AG09319 (cell line): Measurements from ENCODE around the gene TMEM201.

Source experiments
- DNase-seq: peaks from one replicate; pipeline ENCODE4 v3.0.0-alpha.2; 2010; ENCODE audit warnings: low read depth; ENCODE audit errors: extremely low read depth
- TF ChIP-seq, protein P1 (sequence below): IDR thresholded peaks from 2 replicates; pipeline ENCODE4 v1.5.1; 2011; ENCODE audit warnings: low read depth, mild to moderate bottlenecking, inconsistent platforms, low read length, moderate library complexity

The TMEM201 gene

DNA sequence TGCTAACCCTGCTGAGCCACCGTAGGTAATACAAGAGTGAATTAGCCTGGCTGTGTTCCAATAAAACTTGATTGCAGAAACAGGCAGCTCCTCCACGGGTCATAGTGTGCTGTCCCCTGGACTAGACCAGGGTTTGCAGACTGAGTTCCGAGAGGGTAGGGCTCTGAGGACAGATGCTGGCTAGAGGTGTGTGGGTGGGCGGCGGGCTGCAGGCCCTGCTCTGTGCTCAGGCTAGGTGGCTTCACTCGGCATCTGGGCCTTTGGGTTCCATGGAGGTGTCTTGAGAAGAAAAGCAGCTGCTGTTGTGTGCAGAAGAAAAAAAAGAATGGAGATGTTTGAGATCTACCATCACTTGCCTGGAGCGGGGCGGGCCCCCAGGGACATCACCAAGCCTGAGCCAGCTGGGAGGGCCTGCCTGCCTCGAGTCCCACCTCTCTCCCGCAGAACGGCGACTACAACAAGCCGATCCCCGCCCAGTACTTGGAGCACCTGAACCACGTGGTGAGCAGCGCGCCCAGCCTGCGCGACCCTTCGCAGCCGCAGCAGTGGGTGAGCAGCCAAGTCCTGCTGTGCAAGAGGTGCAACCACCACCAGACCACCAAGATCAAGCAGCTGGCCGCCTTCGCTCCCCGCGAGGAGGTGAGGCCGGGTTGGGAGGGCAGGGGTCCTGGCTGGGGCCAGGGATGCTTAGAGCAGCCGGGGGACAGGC, 7.9 kb downstream of the TMEM201 start:
- no peak for DNase-seq

DNA sequence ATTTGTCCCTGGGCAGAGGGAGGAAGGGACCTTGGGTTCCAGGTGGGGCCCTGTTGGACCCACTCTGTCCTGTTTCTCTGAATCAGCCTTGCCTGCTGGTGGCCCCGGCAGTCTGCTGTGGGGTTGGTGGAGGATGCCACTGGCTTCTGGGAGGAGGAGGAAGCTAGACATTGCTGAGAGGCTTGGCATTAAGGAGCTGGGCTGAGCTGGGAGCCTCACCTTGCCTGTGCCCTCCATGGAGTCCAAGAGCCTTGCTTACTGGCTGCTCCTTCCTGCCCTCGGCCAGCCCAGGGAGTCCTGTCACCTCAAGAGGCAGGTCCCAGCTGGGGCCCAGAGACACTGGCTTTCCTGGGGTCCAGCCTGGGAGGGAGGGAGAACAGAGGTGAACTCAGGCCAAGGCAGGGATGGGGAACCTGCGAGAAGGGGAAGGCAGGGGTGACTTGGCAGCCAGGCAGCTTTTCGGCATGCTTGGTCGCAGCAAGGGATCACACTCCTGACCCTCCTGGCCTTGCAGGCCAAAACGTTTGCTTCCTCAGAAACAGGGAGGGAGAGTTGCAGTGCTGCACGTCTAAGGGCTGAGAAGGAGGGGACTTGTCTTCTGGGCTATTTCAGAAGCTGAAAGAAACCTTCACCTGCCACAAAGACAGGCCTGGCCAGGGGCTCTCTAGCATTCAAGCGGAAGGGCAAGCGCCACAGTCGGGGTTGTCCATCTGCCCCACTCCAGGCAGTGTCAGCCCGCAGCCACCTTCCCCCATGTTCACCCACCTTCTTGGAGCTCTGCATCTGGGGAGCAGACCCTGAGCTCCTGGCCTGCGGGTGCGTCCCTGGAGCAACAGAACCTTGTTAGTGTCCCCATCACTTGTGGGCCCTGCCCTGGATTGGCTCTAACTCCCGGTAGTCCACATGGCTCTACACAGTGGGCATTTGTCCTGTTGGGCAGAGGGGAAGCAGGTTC, 8.9 kb downstream of the TMEM201 start:
- no peak for DNase-seq

More for the DNA sequence above, 7.9 kb downstream of the TMEM201 start:
- TF ChIP-seq, protein P1, sequence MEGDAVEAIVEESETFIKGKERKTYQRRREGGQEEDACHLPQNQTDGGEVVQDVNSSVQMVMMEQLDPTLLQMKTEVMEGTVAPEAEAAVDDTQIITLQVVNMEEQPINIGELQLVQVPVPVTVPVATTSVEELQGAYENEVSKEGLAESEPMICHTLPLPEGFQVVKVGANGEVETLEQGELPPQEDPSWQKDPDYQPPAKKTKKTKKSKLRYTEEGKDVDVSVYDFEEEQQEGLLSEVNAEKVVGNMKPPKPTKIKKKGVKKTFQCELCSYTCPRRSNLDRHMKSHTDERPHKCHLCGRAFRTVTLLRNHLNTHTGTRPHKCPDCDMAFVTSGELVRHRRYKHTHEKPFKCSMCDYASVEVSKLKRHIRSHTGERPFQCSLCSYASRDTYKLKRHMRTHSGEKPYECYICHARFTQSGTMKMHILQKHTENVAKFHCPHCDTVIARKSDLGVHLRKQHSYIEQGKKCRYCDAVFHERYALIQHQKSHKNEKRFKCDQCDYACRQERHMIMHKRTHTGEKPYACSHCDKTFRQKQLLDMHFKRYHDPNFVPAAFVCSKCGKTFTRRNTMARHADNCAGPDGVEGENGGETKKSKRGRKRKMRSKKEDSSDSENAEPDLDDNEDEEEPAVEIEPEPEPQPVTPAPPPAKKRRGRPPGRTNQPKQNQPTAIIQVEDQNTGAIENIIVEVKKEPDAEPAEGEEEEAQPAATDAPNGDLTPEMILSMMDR: no peak

DNA sequence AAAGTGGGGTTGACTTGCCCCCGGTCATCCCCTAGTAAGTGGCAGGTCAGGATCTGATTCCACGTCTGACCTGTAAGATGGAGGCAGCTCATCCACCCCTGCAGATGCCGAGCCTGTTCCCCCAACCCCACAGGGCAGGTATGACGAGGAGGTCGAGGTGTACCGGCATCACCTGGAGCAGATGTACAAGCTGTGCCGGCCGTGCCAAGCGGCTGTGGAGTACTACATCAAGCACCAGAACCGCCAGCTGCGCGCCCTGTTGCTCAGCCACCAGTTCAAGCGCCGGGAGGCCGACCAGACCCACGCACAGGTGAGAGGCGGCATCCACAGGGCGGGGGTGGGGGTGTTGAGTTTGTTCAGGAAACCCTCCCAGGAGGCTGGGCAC, 9.6 kb downstream of the TMEM201 start:
- no peak for DNase-seq

More for the DNA sequence above, 8.9 kb downstream of the TMEM201 start:
- TF ChIP-seq, protein P1: no peak

DNA sequence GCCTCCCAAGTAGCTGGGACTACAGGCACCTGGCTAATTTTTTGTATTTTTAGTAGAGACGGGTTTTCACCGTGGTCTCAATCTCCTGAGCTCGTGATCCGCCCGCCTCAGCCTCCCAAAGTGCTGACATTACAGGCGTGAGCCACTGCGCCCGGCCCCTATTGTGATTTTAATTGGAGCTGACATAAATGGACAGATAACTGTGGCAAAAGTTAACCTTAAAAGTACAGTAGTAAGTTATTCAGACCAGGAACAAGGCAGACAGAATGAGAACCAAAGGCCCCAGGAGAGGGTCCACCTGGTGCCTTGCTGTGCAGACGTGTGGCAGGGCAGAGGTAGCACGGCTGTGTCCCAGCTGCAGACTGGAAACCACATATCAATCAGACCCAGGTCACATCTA, 11.0 kb downstream of the TMEM201 start:
- DNase-seq: no peak
- TF ChIP-seq, protein P1: no peak

More for the DNA sequence above, 9.6 kb downstream of the TMEM201 start:
- TF ChIP-seq, protein P1: no peak

DNA sequence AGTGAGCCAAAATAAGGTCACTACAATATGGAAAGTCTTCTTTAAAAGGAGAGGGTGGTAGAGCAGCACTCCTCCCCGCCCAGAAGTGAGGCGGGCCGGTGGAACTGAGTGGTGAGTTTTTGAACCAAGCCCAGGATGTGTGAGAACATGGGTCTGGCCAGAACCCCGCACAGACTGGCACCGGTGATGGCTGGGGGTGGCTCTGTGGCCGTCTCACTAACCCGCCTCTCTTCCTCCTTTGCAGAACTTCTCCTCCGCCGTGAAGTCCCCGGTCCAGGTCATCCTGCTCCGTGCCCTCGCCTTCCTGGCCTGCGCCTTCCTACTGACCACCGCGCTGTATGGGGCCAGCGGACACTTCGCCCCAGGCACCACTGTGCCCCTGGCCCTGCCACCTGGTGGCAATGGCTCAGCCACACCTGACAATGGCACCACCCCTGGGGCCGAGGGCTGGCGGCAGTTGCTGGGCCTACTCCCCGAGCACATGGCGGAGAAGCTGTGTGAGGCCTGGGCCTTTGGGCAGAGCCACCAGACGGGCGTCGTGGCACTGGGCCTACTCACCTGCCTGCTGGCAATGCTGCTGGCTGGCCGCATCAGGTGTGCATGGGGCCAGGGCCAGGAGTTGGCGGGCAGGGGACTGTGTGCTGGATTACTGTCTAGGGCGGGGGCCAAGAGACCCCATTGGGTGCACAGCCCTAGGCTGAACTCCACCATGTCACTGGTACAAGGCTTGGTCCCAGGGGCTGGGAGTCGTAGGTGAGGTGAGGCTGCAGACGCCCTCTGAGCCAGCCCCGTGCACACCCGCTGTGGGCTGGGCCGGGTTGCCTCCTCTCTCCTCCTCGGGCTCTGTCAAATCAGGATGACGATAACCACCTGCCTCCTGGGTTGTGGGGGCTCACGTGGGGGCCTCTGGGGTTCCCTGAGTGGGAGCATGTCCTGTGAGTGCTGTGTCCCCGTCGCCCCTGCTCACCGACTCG, 12.4 kb downstream of the TMEM201 start:
- TF ChIP-seq, protein P1: no peak
- DNase-seq: no peak

DNA sequence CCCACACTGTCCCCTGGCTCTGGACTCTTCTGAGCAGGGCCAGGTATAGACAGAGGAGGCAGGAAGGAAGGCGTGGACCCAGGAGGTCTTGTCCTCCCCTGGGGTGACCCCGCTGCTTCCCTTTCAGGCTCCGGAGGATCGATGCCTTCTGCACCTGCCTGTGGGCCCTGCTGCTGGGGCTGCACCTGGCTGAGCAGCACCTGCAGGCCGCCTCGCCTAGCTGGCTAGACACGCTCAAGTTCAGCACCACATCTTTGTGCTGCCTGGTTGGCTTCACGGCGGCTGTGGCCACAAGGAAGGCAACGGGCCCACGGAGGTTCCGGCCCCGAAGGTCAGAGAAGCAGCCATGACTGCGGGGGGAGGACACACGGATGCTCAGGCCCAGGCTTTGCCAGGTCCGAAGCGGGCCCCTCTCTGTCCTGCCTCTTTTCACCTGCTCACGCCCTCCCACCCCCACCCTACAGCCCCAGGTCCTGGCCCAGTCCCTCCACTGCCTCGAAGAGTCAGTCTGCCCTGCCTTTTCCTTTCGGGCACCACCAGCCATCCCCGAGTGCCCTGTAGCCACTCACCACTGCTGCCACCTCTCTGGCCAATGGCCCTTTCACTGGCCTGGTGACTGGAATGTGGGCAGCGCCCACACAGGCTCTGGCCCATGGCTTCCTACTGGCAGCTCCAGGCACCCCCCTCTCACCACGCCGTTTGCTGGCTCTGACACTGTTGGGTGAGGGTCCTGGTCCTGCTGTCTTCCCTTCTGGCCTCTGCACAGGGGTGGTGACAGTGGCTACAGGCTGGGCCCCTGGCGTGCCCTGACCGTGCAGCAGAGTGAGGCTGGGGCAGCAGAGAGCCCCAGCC, 13.5 kb downstream of the TMEM201 start:
- DNase-seq: no peak
- TF ChIP-seq, protein P1: no peak
